GM13977 (cell line): ENCODE data around the gene MTHFD1L.

Experiments
- DNase-seq: peaks from one replicate; pipeline ENCODE4 v3.0.0; 2012; ENCODE audit warnings: low spot score
- CTCF ChIP-seq: IDR thresholded peaks from 2 replicates; pipeline ENCODE4 v1.5.1; 2012; ENCODE audit warnings: mild to moderate bottlenecking, control low read depth; ENCODE audit not compliant: insufficient read depth; ENCODE audit errors: extremely low read depth, missing control alignments
- in situ Hi-C: fragments of 300-500 bp; cut with MboI; formaldehyde crosslinking; loops from one replicate; pipeline ENCODE4 v1.12.0; 2022; ENCODE audit warnings: low sequenced_read_pairs, low pct_unique_long_range_greater_than_20kb, mixed read lengths, inconsistent platforms; ENCODE audit not compliant: unreplicated experiment

The MTHFD1L gene

DNA sequence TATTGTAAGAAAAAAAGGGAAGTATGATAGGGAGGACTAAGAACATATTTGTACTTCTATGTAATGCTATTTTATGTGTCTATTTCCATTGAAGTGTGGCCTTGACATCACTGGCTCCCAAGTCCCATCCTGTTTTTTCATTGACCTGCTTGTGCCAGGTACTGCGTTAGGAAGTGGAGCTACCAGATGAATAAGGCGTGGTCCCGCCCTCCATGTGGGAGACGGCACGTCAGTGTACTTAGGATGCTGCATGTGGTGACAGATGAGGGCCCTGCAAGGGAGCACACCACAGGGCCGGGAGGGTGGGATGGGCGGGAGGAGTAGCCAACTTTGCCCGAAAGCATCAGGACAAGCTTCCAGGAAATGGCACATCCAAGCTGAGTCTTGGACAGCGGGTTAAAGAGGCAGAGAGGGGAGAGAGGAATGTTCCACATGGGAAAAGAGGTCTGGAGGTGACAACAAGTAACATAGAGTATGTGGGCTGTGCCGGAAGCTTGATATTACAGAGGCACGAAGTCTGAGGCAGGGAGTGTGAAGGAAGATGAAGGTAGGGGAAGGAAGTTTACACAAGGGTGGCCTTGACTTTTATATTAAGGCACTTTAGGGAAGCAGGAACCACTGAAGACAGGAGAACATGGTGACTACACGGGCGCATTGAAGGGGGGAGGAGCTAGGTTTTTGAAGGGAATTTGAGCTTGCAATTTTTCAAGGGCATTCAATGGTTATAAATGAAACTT lies 140.6 kb downstream of the MTHFD1L start:
- in situ Hi-C loops: no loop called here
- TF ChIP-seq CTCF: no peak
- no peak for DNase-seq

- no peak for DNase-seq
- in situ Hi-C loops: no loop called here
- no peak for TF ChIP-seq CTCF
Measured at GRCh38 chr6:151007076-151007475, 141.6 kb downstream of the MTHFD1L start.

DNA sequence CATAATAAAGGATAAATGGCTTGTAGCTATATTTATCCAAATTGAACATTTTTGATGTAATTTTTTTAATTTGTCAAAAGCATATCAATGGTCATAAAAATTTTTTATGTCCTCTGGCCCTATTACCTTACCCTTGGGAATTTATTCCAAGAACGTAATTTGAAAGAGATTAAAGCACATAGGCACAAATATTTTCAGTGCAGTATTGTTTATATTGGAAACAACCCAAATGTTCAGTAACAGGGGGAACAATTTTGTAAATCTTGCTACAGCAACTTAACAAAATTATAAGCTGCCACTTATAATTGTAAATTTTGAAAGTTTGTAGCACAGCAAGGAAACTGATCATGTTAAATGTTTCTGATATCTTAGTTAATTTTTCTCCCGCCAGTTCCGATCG lies 142.4 kb downstream of the MTHFD1L start:
- in situ Hi-C loops: no loop called here
- no peak for TF ChIP-seq CTCF

DNA sequence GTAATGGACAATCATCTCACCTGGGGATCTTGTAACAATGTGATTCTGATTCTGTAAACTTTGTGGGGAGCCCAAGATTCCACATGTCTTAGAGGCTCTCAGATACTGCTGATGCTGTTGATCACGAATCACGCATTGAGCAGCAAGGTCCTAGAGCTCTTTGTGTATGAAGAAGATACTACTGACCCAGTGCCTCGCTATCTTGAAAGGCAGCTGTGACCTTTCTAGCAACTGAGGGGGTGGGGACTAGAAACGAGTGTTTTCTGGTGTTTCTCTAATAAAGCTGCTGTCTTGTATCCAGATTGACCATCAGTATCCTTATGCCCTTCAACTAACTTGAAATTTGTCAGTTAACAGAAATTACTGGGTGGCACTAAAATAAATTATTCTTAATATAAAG lies 142.9 kb downstream of the MTHFD1L start:
- in situ Hi-C loops: no loop called here
- no peak for TF ChIP-seq CTCF
- DNase-seq: no peak

More for the DNA sequence above, 142.4 kb downstream of the MTHFD1L start:
- DNase-seq: no peak

DNA sequence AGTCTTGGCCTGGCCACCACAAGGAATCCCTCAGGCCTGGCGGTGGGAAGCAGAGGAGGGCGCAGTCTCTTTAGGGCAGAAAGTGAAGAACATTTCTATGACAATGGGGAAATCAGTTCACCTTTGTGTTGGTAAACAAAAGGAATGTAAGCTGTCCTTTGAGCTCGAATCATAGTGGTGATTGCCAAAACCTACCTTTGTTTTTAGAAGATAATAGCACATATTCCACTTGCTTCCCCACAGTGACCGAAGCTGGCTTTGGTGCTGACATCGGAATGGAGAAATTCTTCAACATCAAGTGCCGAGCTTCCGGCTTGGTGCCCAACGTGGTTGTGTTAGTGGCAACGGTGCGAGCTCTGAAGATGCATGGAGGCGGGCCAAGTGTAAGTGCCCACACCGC lies 144.1 kb downstream of the MTHFD1L start:
- in situ Hi-C loops: no loop called here
- no peak for DNase-seq
- no peak for TF ChIP-seq CTCF

- in situ Hi-C loops: loop anchor here (10.0 kb wide), 1 partner anchor 315 kb away; no protein-coding TSS in a partner anchor
- no peak for DNase-seq
- no peak for TF ChIP-seq CTCF
Measured at GRCh38 chr6:151010071-151010470, 144.6 kb downstream of the MTHFD1L start.
